Measurements from ENCODE around the gene PROCA1. TPM values are rescaled to one million over a fixed set of nuclear protein-coding genes. Genes with fewer than 3 reads are reported as not detected.

PROCA1 gene
- total and polyA plus RNA-seq, 7 donors = 0.21 to 1.1 (median 0.36) TPM

DNA sequence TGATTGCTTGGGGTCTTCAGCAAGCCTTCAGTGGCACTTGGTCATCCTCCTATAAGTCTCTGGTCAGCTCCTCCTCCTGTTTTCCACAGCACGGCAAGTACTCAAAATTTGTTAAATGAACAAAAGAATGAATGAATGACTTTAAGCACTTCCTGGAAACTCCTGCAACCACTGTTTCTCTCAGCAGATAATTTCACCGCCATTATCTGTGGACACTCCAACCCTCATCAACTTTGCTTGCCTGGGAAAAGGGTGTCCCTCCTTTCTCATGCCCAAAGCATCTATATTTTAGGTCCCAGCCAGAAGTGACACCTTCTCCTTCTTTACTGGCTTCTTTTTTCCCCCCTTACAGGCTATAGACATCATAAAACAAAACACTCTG, 4.4 kb downstream of the PROCA1 start:
- Histone ChIP-seq H3K9me3 (no peaks in the 10 kb centered on the region), H3K27ac (no peak overlapping the region), H3K27me3 (ENCODE audit: insufficient read depth in 3 of 3, low read length in 2 of 3) (peaks cover 0 to 2% (median 0%) of the 10 kb centered on the region in 3 donors), H3K4me3 (no peak overlapping the region), H3K36me3 (ENCODE audit: insufficient read depth in 1 of 2, low read depth in 1 of 2) (peaks cover 0 to 28% of the 10 kb centered on the region in 2 donors), H3K4me1 (peaks cover 5% of the 10 kb centered on the region)
- ATAC-seq (no peak), DNase-seq (no peak)
- intact Hi-C loops (cut with DNase I) = no loop called here
- 85 to 93% (median 88%) methylated on average over 2 of the region's 2 CpGs for WGBS, 3 donors
- TF ChIP-seq, protein P1, sequence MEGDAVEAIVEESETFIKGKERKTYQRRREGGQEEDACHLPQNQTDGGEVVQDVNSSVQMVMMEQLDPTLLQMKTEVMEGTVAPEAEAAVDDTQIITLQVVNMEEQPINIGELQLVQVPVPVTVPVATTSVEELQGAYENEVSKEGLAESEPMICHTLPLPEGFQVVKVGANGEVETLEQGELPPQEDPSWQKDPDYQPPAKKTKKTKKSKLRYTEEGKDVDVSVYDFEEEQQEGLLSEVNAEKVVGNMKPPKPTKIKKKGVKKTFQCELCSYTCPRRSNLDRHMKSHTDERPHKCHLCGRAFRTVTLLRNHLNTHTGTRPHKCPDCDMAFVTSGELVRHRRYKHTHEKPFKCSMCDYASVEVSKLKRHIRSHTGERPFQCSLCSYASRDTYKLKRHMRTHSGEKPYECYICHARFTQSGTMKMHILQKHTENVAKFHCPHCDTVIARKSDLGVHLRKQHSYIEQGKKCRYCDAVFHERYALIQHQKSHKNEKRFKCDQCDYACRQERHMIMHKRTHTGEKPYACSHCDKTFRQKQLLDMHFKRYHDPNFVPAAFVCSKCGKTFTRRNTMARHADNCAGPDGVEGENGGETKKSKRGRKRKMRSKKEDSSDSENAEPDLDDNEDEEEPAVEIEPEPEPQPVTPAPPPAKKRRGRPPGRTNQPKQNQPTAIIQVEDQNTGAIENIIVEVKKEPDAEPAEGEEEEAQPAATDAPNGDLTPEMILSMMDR (IDR thresholded peaks at IDR 0.05) = no peak

DNA sequence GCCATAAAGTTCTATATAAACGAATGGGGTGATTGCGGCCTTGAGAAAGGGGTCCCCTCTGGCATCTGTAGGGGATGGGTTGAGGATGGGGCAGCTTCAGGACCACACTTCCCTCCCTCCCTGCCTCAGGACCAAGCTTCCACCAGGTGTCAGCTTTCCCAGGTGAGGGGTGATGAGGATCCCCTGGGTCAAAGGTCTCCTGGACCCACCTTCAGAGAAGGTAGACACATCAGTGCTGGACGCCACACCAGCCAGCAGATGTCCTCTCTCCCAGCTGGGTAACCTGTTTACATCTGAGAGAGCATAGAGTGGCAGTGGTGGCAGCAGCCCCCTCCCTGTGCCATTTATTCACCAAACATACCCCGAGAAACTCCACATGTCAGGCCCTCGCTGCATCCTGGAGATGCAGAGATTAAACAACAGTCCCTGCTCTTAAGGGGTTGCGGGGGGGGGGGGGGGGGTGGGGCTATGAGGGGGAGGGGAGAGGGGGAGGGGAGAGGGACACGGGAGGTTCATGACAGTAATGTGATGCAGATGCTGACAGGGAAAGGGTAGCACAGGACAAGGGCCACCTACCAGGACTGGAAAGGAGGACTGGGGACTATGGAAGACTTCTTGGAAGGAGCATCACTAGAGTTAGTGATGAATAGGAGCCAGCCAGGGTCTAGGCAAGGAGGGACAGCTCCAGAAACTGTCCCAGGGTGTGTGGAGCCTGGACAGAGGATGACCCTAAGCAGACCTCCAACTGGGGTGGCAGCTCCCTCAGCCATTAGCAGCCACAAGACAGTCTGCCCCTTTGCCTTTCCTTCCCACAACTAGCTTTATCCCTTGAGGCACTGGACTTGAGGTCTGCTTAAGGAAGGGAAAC, 5.0 kb downstream of the PROCA1 start:
- peaks cover 0 to 34% of the 10 kb centered on the region in 2 donors for H3K36me3 ChIP-seq (ENCODE audit: insufficient read depth in 1 of 2, low read depth in 1 of 2)
- TF ChIP-seq, protein P1 (IDR thresholded peaks at IDR 0.05) = no peak
- WGBS, 3 donors = 65 to 79% (median 72%) methylated on average over 6 of the region's 7 CpGs
- DNase-seq = no peak
- intact Hi-C loops (cut with DNase I) = no loop called here
- H3K27ac ChIP-seq = no peak overlapping the region
- H3K9me3 ChIP-seq = no peaks in the 10 kb centered on the region
- H3K27me3 ChIP-seq (ENCODE audit: insufficient read depth in 3 of 3, low read length in 2 of 3) = peaks cover 0 to 2% (median 0%) of the 10 kb centered on the region in 3 donors
- no peak for ATAC-seq
- H3K4me3 ChIP-seq = no peak overlapping the region
- peaks cover 3% of the 10 kb centered on the region for H3K4me1 ChIP-seq

DNA sequence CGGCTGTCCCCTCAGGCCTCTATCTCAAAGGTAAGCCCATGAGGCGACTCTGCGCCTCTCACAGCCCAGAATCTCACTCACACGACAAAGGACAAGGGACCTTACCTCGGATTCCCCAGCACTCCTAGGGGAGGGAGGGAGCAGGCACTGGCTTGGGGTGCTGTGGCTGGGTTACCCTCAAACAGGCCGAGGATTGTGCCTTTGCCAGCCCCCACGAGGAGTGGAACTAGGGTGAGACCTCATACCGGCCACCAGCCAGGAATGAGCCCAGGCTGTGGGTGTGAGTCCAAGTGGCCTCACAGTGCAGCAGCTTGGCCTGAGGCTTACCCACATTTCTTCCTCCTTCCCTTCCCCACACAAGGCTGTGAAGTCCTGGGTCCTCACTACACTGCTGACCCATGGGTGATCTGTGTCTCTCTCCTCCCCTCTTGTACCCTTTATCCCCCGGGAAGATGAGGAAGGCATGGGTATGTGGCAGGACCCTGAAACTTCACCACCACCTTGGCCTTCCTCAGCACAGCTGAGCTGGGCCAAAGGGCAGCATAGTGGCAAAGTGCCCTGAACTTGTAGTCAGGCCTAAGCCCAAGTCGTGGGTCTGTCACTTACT, 5.9 kb downstream of the PROCA1 start:
- Histone ChIP-seq H3K4me3 (no peak overlapping the region), H3K27ac (no peak overlapping the region), H3K36me3 (ENCODE audit: insufficient read depth in 1 of 2, low read depth in 1 of 2) (peaks cover 4 to 43% of the 10 kb centered on the region in 2 donors), H3K9me3 (no peaks in the 10 kb centered on the region), H3K27me3 (ENCODE audit: insufficient read depth in 3 of 3, low read length in 2 of 3) (no peaks in the 10 kb centered on the region), H3K4me1 (no peaks in the 10 kb centered on the region)
- DNase-seq (no peak), ATAC-seq (peak in 1 of 4 donors; percentile 2)
- WGBS, 3 donors = 56 to 72% (median 61%) methylated on average over 10 of the region's 10 CpGs
- TF ChIP-seq, protein P1 (IDR thresholded peaks at IDR 0.05) = no peak
- intact Hi-C loops (cut with DNase I) = no loop called here

DNA sequence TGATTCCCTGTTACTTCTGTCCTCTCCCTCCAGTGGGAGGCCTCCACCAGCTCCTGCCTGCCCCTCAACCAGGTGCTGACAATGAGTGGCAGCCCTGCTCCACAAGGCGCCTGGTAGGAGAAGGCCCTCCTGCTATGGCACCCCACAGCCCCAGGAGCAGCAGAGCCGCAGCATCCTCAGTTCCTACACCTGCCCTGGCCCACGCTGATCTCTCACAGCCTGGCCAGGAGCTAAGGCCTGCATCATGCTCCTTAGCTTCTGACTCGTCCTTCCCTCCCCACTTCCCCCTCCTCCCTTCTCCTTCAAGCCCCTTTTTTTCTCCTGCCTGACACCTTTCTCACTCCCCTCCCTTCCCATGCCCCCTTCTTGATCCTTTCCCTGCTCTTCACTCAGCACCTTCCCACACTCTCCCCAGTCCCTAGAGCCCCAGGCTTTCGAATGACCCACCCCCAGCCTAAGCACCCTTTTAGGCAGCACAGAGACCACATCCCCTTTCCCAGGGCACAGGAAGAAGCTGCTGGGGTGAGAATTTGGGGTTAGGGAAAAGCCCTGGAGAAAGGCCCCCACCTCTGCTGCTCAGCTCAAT, 6.5 kb downstream of the PROCA1 start:
- DNase-seq = no peak
- intact Hi-C loops (cut with DNase I) = no loop called here
- ATAC-seq = no peak
- Histone ChIP-seq H3K9me3 (no peaks in the 10 kb centered on the region), H3K27me3 (ENCODE audit: insufficient read depth in 3 of 3, low read length in 2 of 3) (no peaks in the 10 kb centered on the region), H3K4me3 (no peak overlapping the region), H3K36me3 (ENCODE audit: insufficient read depth in 1 of 2, low read depth in 1 of 2) (peaks cover 5 to 50% of the 10 kb centered on the region in 2 donors), H3K4me1 (no peaks in the 10 kb centered on the region), H3K27ac (no peak overlapping the region)
- 78 to 80% (median 79%) methylated on average over 5 of the region's 5 CpGs for WGBS, 3 donors
- TF ChIP-seq, protein P1 (IDR thresholded peaks at IDR 0.05) = no peak

All from psoas muscle (tissue), 8 donors.